Measurements from ENCODE around the gene MRPL14. TPM values are rescaled to one million over a fixed set of nuclear protein-coding genes. Genes with fewer than 3 reads are reported as not detected.
A peak's percentile ranks its signal among the peaks of the same experiment; 100 is the strongest.

The MRPL14 gene
- total and polyA plus RNA-seq, 9 of the 15 experiments (the other 6 are each of a cell fraction or from before 2014, with no cell fraction given): 126 to 424 (median 165) TPM

GRCh38 chr6:44126320-44127149, 717 bp downstream of the MRPL14 start:
- peaks cover 38% of the 10 kb centered on the region for H3K36me3 ChIP-seq (ENCODE audit: control insufficient read depth, insufficient read depth, low read length)
- H3K4me3 ChIP-seq: peak overlapping the region; percentile 76
- FAIRE-seq: peak; percentile 59
- peak in 2 of 4 experiments; percentile 84 for DNase-seq (ENCODE audit: extremely low read depth in 1 of 4, low spot score in 3 of 4)
- no peaks in the 10 kb centered on the region for H3K27me3 ChIP-seq (ENCODE audit: control insufficient read depth in 2 of 2, insufficient read depth in 2 of 2, low read length in 2 of 2)
- peak overlapping the region; percentile 67; the same call in 1 of the 2 replicates for H2AFZ ChIP-seq (ENCODE audit: low read depth, low read length)
- peaks cover 44% of the 10 kb centered on the region for H4K20me1 ChIP-seq (replicated peaks; ENCODE audit: control insufficient read depth, insufficient read depth, low read length)
- POLR2A ChIA-PET: interaction anchor here (1.0 kb wide), 1 partner anchor 15 kb away, joined by 4 read pairs; no protein-coding TSS in a partner anchor
- ATAC-seq: peak; percentile 63
- H3K79me2 ChIP-seq (ENCODE audit: control insufficient read depth, insufficient read depth, low read length): peaks cover 93% of the 10 kb centered on the region
- TSS peak; percentile 48 for BruUV-seq (replicated peaks)
- H3K9ac ChIP-seq (ENCODE audit: insufficient read depth in 1 of 2, low read depth in 2 of 2, low read length in 2 of 2): peak overlapping the region; percentile 78 to 92
- peak overlapping the region; percentile 75 for H3K27ac ChIP-seq (ENCODE audit: extremely low read depth, low read depth, low read length)
- no peaks in the 10 kb centered on the region for H3K9me3 ChIP-seq (replicated peaks; ENCODE audit: control insufficient read depth, insufficient read depth, low read depth, low read length)
- CTCF ChIA-PET (ENCODE audit: low intra/inter-chr PET ratio): no interaction called here
- H3K9me1 ChIP-seq (ENCODE audit: control insufficient read depth, insufficient read depth, low read length): no peaks in the 10 kb centered on the region
- under 1% methylated on average over 17 of the region's 31 CpGs for WGBS (ENCODE audit: insufficient coverage, low coverage, missing lambda C conversion rate)
- peaks cover 51 to 60% of the 10 kb centered on the region in 2 experiments for H3K4me1 ChIP-seq (replicated peaks in 1 of 2; ENCODE audit: control insufficient read depth in 2 of 2, insufficient read depth in 2 of 2, low read length in 2 of 2)
- peak overlapping the region; percentile 94 for H3K4me2 ChIP-seq (ENCODE audit: insufficient read depth, low read length)
- intact Hi-C loops (cut with micrococcal nuclease): loop anchor here (5.0 kb wide), 1 partner anchor 499 kb away; the partner anchor contains the start of gene GTPBP2
- in situ Hi-C loops (cut with MboI): no loop called here
- no peak for TF ChIP-seq COPS2 (conservative IDR thresholded peaks at IDR 0.05)
- no peak for TF ChIP-seq ERF (CRISPR knock-in tag; IDR thresholded peaks at IDR 0.05)
- no peak for TF ChIP-seq ZNF77 (CRISPR knock-in tag; IDR thresholded peaks at IDR 0.05)
- 0 out of 2 replicates have a peak, but pooled peaks have one; percentile 45 for TF ChIP-seq ZC3H11A (IDR thresholded peaks at IDR 0.05; ENCODE audit: low read depth, low read length)
- no peak for TF ChIP-seq ZC3H8 (IDR thresholded peaks at IDR 0.05)
- TF ChIP-seq FOXK2 (conservative IDR thresholded peaks at IDR 0.05 in 1 of 2, IDR thresholded peaks at IDR 0.05 in 1 of 2; ENCODE audit: low read depth in 2 of 2): no peak
- TF ChIP-seq, protein P1, sequence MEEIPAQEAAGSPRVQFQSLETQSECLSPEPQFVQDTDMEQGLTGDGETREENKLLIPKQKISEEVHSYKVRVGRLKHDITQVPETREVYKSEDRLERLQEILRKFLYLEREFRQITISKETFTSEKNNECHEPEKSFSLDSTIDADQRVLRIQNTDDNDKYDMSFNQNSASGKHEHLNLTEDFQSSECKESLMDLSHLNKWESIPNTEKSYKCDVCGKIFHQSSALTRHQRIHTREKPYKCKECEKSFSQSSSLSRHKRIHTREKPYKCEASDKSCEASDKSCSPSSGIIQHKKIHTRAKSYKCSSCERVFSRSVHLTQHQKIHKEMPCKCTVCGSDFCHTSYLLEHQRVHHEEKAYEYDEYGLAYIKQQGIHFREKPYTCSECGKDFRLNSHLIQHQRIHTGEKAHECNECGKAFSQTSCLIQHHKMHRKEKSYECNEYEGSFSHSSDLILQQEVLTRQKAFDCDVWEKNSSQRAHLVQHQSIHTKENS (CRISPR knock-in tag; IDR thresholded peaks at IDR 0.05): no peak
- no peak for TF ChIP-seq ATF2 (CRISPR knock-in tag; IDR thresholded peaks at IDR 0.05)
- TF ChIP-seq SOX6 (IDR thresholded peaks at IDR 0.05): no peak; the same call in 1 of the 2 replicates
- no peak for TF ChIP-seq MYC (IDR thresholded peaks at IDR 0.05; ENCODE audit: low read depth, low read length)
- TF ChIP-seq MYC (CRISPR knock-in tag; IDR thresholded peaks at IDR 0.05; ENCODE audit: borderline replicate concordance, low read depth): peak; percentile 22; the same call in 1 of the 2 replicates
- TF ChIP-seq TAF9B (IDR thresholded peaks at IDR 0.05; ENCODE audit: partially characterized antibody): no peak
- no peak for TF ChIP-seq ZNF212 (CRISPR knock-in tag; IDR thresholded peaks at IDR 0.05)
- no peak for TF ChIP-seq SMAD3 (CRISPR knock-in tag; conservative IDR thresholded peaks at IDR 0.05)
- no peak for TF ChIP-seq ZBTB8A (IDR thresholded peaks at IDR 0.05; ENCODE audit: partially characterized antibody)
- TF ChIP-seq SNRNP70 (optimal IDR thresholded peaks at IDR 0.05; ENCODE audit: low read depth, low read length): no peak
- peak in 1 of 2 experiments; percentile 41; a peak in 1 of 4 replicates for TF ChIP-seq HDAC1 (IDR thresholded peaks at IDR 0.05)
- no peak; the same call in 1 of the 2 replicates for TF ChIP-seq HCFC1 (IDR thresholded peaks at IDR 0.05; ENCODE audit: low read depth, low read length)
- no peak for TF ChIP-seq STAG1 (CRISPR knock-in tag; IDR thresholded peaks at IDR 0.05; ENCODE audit: borderline replicate concordance)
- TF ChIP-seq PRPF4 (IDR thresholded peaks at IDR 0.05; ENCODE audit: insufficient read depth, low read depth, low read length, poor library complexity, severe bottlenecking): no peak
- TF ChIP-seq RBM17 (IDR thresholded peaks at IDR 0.05; ENCODE audit: borderline replicate concordance, low read depth, low read length): no peak
- TF ChIP-seq ZNF830 (CRISPR knock-in tag; IDR thresholded peaks at IDR 0.05): no peak

Measured in K562 (cell line).